ENCODE measurements around the gene MBOAT2.
"Not testable (repeated sequence)": the region's sequence is repeated elsewhere in the genome, so short reads cannot be mapped to it uniquely, and the experiment has no call there.

MBOAT2 gene

DNA sequence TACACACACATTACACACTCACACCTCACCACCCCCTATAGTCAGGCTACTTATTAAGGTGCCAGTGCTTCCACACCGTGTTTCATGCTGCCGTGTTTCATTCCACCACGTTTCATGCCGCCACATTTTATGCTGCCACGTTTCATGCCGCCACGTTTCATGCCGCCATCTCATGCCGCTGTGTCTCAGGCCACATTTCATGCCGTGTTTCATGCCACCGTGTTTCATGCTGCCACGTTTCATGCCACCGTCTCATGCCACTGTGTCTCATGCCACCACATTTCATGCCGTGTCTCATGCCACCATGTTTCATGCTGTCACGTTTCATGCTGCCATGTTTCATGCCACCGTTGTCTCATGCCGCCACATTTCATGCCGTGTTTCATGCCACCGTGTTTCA, 65.1 kb downstream of the MBOAT2 start:
- DNase-seq, result no peak

DNA sequence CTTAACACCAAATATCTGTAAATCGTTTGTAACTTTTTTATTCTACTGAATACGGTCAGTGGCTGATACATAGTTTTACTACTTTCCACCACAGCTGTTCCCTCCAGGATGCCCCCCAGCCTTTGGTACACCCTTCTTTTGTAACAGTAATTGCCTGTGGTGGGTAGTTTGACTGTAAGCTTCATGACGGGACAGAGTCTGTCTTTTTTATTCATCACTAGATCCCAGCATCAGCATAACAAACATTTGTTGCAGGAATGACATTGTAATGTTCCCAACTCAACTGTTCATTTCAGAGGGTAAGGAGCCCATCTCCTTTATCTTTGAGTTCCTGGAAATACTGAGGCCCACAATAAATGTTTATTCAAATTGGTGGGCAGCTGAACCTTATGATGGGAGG, 67.5 kb downstream of the MBOAT2 start:
- DNase-seq, result no peak

DNA sequence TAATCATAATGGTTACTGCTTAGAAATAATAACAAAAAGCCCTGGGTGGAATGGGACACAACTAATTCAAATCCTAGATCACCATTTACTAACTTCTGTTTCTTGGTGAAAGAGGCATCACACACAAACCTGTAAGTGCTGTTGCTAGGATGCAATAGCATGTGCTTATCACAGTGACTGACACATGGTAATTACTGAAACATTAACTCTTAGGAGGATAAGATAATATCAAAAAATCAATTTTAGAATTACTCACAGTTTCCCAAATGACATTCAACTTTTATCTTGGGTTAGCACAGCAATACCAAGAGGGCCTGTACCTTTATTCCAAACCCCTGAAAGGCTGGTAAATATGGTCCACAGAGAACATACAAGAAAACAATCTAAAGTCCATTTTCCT, 69.1 kb downstream of the MBOAT2 start:
- DNase-seq, result no peak

DNA sequence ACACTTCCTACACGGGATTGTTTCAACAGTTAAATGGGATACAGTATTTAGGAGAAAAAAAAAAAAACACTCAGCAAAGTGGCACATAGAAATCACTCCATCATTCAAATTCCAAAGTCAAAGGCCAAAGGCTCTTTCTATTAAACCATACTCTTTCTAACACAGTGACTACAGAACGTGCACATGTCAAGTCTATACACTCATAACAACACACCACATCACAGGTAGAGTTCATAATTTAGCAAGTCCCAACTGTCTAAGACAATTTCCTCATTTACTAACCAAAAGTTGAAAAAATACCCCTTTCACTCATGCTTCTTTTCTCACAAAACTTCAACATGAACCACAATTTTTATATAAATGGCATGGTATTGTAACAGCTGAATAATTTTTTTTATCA, 70.8 kb downstream of the MBOAT2 start:
- DNase-seq, result no peak

DNA sequence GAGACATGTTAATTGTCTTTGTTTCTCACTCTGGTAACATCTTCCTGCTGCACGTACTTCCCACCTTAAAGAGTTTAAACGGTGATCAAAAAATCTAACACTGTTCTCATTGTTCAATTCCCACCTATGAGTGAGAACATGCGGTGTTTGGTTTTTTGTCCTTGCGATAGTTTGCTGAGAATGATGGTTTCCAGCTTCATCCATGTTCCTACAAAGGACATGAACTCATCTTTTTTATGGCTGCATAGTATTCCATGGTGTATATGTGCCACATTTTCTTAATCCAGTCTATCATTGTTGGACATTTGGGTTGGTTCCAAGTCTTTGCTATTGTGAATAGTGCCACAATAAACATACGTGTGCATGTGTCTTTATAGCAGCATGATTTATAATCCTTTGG, 73.3 kb downstream of the MBOAT2 start:
- DNase-seq, result not testable (repeated sequence)

DNA sequence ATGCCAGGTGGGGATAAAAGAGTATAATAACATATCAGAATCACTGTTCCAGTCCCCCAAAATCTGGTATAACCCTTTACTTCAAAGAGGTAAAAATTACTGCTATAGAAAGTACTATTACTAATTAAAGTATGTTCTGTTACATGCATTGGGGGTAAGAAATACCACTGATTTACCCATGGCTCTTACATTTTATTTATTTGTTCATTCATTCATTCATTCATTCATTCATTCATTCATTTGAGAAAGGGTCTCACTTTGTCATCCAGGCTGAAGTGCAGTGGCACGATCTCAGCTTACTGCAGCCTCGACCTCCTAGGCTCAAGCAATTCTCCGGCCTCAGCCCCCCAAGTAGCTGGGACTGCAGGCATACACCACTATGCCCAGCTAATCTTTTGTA, 74.4 kb downstream of the MBOAT2 start:
- no peak for DNase-seq

DNA sequence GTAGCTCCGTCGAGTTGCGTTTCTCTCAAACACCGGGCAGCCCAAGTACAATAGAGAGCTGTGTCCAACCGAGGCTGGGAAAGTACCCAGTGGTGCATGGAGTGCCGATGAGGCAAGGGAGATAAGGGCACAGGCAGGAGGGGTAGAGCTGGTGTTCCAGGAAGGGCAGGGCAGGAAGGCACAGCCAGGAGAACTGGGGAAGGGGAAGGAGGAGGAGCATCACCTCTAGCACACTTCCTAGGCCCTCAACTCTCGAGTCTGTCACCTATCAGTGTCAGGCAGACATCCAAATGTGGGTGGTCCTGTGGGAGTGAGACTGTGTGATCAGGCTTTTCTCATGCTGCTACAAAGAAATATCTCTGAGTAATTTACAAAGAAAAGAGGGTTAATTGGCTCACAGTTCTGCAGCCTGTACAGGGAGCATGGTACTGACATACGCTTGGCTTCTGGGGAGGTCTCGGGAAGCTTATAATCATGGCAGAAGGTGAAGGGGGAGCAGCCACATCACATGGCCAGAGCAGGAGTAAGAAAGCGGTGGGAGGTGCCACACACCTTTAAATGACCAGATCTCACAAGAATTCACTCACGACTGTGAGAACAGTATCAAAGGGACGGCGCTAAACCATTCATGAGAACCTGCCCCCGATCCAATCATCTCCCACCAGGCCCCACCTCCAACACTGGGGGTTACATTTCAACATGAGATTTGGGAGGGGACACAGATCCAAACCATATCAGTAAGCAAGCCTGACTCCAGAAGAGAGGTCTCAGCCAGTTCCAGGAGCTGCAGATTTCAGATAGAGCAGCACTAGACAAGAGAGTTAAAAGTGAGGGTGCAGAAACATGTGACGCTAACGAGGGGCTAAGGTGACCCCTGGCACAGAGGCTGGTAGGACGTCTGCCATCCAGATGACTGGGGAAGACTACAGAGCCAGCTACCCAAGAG, 75.7 kb downstream of the MBOAT2 start:
- DNase-seq, result no peak

DNA sequence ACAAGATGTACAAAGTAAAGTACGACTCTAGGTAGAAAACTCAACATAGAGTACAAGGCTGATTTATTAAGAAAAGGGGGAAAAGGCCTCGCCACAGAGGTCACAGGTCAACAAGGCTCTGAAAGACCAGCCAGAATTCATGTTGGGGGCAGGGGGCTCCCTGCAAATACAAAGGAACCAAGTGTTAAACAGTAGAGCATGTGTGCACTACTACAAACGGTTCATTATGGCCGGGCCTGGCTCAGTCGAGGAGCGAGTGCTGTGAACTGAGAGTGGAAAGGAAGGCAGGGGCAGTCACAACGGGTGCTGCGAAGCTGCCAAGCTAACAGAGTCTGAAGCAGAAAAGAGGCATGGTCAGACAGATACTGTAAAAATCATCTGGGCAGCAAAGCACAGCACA, 77.1 kb downstream of the MBOAT2 start:
- no peak for DNase-seq

DNA sequence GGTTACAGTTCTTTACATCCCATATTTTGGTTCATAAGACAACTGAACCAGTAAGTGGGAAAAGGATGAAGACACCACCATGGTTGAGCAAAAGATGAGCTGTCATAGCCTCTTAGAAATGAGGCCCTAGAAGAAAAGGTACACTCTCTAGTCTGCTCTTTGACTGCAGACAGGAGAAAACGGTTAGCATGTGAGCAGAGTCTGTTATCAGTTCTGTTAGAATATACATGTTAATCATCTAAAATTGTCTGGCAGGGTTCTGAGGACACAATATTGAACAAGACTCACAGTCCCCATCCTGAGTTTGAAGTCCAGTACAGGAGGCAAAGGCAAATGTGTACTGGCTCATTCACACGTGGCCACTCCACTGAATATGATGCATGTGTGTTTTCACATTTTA, 78.1 kb downstream of the MBOAT2 start:
- no peak for DNase-seq

DNA sequence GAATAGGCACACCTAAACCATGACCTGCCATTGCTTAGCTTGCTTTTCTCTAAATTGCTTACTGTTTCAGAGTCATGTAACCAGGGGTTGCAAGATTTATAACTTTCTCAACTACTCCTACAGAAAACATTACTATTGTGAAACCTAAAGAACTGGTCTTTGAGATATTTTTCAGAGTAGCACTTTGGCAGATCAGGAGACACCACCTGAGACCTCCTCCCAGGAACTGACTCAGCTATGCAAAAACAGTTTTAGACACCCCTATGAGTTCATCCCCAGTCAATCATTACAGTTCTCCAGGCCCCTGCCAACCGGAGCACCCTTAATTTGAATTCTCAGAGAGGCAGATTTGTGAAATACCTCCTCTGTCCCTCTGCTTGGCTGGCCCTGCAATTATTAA, 80.3 kb downstream of the MBOAT2 start:
- no peak for DNase-seq

DNA sequence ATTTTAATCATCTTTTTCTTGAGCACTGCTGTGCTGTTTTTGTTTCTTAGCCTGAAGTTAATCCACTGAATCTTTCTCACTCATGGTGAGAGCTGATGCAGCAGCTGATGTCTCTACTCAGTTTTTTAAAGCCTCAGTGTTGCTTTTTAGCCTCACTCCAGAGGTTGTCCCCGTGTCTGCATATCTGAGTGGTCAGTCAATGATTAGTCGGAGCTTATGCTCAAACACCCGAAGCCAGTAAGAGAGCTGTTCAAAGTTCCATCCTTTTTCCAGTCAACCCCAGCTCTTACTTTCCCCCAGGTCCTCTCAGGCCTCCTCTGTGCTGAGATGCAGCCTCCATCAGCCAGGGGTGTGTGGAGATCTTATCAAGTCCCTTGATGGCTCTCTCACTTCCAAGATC, 81.1 kb downstream of the MBOAT2 start:
- DNase-seq, result no peak

DNA sequence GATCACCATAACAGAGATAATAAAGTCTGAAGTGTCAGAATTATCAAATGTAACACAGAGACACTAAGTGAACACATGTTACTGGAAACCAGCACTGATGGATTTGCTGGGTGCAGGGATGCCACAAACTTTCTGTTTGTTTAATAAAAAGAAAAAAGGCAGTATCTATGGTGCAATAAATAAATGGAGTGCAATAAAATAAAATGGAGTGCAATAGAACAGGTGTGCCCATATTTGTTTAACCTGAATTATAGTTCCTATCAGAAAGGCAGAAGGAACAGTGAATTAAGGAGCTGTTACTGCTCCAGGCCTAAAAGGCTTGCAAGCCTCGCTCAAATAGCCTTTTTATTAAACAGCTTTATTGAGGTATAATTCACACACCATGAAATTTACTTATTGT, 85.1 kb downstream of the MBOAT2 start:
- DNase-seq, result no peak

DNA sequence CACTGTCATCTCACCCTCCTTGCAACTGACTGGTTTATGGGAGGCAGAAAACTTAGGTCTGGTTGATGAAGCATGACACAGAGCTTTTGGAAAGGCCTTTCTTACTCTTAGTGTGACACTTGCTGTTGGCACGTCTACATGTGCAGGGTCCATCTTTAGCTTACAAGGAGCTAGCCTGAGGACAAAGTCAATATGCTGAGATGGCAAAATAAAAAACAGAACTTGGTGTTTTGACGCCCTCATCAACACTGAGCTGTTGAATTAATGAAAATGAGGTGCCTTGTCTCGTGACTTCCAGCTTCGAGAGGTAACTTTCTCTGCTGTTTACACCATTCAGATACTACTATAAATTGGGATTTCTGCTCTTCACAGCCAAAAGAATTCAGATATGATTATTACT, 87.5 kb downstream of the MBOAT2 start:
- no peak for DNase-seq

DNA sequence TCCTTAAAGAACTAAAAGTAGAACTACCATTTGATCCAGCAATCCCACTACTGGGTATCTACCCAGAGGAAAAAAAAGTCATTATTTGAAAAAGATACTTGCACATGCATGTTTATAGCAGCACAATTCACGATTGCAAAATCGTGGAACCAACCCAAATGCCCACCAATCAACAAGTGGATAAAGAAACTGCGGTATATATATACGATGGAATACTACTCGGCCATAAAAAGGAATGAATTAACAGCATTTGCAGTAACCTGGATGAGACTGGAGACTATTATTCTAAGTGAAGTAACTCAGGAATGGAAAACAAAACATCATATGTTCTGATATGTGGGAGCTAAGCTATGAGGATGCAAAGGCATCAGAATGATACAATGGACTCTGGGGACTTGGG, 89.7 kb downstream of the MBOAT2 start:
- not testable (repeated sequence) for DNase-seq

DNA sequence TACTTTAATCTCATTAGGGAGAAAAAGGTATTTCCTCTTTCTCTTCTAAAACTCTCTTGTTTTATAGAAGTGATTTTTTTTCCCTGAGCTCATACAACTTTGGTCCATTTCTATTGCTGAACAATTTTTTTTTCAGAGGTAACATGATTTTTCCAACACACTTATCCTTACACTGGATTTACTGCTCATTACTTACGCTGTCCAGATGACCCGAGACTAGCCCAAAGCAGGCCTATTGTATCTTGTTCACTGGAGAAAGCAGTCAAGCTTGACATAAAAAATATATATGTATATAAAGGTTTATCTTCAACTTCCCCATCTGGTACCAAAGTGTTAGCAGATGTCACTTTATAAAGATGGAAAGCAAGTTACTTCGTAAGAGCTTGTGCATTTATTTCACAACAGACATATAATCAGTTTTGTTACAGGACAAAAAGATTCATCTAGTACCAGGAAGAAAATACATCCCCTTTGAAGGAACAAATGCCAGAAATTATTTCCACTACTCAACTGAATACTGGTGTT, 95.7 kb downstream of the MBOAT2 start:
- DNase-seq, result no peak

DNA sequence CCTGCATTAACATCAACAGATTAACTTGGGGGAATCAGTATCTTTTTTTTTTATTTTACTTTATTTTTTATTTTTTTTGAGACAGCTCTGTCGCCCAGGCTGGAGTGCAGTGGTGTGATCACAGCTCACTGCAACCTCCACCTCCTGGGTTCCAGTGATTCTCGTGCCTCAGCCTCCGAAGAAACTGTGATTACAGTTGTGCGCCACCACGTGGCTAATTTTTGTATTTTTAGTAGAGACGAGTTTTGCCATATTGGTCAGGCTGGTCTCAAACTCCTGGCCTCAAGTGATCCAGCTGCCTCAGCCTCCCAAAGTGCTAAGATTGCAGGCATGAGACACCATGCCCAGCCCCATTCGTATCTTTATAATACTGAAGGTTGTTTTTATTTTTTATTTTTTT, 99.6 kb downstream of the MBOAT2 start:
- DNase-seq, result not testable (repeated sequence)

DNA sequence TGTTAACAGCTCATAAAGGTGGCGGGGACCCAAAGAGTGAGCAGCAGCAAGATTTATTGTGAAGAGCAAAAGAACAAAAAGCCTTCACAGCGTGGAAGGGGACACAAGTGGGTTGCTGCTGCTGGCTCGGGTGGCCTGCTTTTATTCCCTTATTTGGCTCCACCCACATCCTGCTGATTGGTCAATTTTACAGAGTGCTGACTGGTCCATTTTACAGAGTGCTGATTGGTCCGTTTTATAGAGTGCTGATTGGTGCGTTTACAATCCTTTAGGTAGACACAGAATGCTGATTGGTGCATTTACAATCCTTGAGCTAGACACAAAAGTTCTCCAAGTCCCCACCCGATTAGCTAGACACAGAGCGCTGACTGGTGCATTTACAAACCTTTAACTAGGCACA, 100.7 kb downstream of the MBOAT2 start:
- not testable (repeated sequence) for DNase-seq

DNA sequence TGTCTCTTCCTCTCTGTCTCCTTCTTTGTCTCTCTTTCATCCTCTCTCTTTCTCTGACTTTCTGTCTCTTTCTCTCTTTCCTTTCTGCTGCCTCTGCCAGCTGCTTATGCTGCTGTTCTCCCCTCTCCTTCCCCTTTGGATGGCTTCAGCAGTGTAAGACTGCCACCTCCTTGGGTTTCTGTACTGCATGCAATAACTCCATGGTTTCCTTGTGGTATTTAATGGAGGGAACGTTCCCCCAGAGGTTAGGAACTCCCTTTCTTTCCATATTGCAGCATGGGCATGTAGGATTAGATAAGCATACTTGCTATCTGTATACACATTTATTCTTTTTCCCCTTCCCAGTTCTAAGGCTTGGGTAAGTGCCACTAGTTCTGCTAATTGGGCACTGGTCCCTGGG, 106.3 kb downstream of the MBOAT2 start:
- not testable (repeated sequence) for DNase-seq

DNA sequence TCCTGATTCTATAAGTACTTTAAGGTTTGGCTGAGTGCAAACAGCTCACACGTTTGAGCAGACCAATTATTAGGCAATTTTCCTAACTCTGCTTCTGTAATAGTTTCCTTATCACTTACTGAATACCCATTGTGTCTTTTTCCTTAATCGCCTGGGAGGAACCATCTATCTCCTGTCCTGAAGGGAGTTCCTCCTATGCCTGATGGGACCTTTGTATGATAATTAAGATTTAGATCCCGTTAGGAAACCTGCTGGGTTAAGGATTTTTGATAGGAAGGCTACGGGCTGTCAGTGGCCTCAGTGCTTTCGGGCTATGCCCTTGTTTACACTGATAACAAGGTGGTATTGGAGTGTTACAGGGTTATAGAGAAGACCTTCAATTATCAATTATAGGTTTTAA, 106.8 kb downstream of the MBOAT2 start:
- DNase-seq, result not testable (repeated sequence)

DNA sequence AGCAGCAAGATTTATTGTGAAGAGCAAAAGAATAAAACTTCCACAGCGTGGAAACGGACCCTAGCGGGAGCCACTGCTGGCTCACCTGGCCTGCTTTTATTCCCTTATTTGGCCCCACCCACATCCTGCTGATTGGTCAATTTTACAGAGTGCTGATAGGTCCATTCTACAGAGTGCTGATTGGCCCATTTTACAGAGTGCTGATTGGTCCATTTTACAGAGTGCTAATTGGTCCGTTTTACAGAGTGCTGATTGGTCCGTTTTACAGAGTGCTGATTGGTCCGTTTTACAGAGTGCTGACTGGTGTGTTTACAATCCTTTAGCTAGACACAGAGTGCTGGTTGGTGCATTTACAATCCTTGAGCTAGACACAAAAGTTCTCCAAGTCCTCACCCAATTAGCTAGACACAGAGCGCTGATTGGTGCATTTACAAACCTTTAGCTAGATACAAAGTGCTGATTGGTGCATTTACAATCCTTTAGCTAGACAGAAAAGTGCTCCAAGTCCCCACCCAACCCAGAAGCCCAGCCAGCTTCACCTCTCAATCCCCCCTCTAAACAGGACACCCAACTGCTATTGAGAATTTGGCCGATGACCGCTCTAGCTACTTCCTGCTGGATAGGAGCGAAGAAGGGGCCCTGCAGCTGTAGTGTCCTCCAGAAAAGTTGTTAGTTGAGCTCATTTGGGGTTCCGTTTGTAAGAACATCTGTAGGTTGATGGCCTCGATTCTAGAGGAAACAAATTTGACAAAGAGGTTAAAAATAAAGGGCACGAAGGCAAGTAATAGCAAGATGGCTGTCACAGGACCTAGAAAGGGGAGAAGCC, 108.2 kb downstream of the MBOAT2 start:
- not testable (repeated sequence) for DNase-seq

DNA sequence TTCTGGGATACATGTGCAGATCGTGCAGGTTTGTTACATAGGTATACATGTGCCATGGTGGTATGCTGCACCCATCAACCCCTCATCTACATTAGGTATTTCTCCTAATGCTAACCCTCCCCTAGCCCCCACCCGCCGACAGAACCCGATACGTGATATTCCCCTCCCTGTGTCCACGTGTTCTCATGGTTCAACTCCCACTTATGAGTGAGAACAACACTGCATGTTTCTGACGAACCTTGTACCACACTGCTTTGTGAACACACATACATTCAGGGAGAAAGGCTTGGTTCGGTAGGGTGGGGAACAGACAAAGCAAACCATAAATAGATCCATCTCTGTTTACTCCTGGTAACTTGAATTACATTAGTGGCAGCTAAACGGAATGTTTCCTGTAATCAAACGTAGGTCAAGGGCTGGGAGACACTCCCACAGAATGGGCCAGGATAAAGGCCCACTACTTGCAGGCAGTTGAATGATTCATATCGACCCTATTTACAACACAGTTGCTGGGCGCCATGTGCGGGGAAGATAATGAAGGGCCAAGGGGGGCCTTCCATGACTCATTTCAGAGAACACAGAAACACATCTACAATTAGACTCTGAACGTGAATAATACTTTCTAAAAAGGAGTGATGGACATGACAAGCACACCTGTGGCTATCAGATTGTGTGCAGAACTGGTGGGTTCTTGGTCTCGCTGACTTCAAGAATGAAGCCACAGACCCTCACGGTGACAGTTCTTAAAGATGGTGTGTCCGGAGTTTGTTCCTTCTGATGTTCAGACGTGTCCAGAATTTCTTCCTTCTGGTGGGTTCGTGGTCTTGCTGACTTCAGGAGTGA, 109.3 kb downstream of the MBOAT2 start:
- DNase-seq, result no peak

DNA sequence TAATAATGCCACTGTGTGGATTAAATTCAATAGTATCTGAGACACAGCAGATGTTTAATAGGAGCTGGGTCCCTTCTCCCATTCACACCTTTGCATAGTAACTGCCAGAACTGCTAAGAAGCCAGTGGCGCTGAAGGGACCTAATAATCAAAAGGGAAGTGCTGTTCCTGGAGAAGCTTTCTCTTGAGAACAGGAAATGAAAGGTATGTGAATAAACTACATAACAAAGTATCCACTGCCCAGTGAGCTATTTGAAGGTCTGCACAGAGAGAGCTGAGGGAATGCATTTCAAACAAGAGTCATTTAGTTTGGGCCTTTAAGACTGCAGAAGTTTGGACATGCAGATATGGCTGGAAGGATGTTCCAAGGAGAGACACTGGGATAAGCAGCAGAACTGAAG, 110.0 kb downstream of the MBOAT2 start:
- no peak for DNase-seq

DNA sequence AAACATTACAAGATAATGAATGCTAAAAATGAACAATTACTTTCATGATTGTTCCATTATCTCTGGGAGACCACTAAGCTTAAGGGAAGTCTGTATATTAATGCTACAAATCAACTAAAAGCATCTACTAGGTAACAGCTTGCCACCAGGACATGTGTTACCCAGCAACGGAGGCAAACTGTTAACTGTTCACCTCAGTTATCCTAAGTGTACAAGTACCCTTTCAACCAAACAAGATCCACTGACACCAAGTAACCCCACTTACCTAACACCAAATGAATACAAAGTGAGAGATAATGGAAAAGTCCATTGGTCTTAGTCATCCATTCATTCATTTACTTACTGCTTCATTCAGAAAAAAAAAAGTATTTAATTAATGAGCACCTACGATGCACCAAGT, 111.4 kb downstream of the MBOAT2 start:
- DNase-seq, result no peak

Data from CD4-positive, alpha-beta T cell treated with Interferon gamma for 1 hour (primary cell).